CD4-positive, alpha-beta T cell treated with Interleukin-21 for 1 hour (primary cell): ENCODE results near the gene RPRD1B.
A peak's percentile ranks its signal among the peaks of the same experiment; 100 is the strongest.

ENCODE experiments used
- DNase-seq: peaks from one replicate; pipeline ENCODE4 v3.0.0-alpha.2; 2020

RPRD1B gene

DNA sequence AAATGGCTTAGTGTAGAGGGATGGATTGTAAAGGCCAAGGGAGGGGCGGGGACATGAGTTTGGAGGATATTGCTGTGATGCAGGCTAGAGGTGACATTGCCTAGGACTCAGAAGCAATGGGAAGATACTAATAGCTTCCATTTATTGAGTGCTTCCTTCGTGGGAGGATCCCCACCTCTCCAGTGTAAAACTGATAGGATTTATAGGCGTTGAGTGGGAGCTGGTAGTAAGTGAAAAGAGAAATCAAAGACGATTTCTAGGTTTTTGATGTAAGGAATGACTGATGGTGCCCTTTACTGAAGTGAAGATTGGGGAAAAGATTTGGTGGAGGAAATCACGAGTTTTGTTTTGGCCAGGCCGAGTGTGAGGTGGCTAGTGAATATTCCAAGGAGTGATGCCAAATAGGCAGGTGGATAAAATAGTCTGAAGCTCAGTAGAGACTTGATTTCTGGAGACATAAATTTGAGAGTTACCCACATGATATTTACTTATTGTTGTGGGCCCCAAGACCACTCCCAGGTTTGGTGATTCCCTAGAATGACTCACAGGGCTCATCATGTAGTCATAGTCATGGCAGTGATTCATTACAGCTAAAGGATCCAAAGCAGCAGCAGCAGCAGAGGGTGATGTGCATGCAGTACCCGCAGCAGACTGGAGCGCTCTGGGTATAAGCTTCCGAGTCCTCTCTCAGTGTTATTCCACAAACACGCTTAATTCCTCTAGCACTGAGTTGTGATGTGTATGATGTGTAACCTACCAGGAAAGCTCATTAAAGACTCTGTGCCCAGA, 10.2 kb downstream of the RPRD1B start:
- no peak for DNase-seq

GRCh38 chr20:38044685-38045084, 11.1 kb downstream of the RPRD1B start:
- DNase-seq = no peak

DNA sequence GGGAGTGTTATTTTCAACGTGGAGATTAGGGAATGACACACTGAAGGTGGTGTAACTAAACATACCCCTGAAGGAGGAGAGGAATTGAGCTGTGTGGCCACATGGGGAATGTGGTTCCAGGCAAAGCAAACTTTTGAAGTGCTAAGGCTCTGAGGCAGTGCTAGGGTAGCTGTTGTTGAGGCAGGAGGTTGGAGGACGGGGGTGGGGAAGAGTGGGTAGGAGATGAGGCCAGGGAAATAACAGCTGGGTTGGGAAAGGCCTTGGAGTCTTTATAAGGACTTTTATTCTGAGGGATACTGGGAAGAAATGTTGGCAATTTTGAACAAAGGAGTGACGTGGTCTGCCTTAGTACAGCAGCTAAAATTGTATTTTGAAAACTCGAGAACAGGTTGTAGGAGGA, 13.0 kb downstream of the RPRD1B start:
- no peak for DNase-seq

GRCh38 chr20:38049800-38050199, 16.3 kb downstream of the RPRD1B start:
- no peak for DNase-seq

DNA sequence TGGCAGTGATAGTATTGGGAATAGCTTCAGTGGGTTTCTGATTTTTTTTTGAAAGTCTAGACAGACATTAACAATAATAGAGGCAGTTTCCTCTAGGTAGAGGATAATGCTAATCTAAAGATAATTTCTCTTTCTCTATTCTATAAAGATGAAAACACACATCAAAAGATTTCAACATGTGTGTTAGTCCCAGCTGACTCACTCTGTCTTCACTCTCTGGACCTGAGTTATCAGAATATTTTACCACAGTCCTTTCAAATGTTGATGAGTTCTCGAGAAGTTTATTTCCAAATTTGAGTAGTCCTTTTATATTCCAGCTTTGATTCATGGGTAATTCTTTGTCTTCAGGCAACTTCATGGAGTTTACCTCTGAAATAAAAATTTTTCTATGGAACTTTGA, 17.1 kb downstream of the RPRD1B start:
- DNase-seq = no peak

DNA sequence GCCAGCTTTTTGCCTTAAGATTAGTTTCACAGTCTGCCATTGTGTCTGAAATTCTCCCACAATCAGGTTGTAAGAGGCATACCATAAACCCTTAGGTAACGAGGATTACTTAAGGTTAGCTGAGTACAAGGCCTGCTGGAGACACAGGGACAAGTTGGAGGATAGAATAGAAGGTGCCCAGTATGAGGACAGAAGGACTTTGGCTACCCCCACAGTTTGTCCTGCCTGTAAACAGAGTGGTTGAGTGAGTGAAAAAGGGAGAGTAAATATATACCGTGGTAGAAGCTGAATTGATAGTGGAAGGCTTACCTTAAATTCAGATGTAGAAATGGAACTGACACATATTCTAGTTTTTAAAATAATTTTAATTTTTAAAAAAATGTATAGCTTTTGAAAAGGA, 19.3 kb downstream of the RPRD1B start:
- DNase-seq = no peak

GRCh38 chr20:38054647-38055046, 21.1 kb downstream of the RPRD1B start:
- DNase-seq = no peak

GRCh38 chr20:38055294-38055693, 21.7 kb downstream of the RPRD1B start:
- no peak for DNase-seq

DNA sequence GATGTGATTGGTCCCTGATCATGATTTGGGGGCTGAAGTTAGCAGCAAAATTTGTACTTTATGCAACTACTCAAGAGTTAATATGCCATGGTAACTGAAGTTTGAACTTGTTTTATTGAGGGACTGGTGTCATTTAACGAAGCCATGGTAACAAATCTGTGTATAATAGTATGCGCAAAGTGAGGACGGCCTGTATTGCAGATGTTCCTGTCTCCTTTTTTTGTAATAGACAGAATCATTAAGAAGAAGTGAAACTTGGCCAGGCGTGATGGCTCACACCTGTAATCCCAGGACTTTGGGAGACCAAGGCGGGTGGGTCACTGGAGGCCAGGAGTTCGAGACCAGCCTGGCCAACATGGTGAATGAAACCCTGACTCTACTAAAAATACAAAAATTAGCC, 22.3 kb downstream of the RPRD1B start:
- DNase-seq = no peak

GRCh38 chr20:38057351-38057972, 23.9 kb downstream of the RPRD1B start:
- peak; percentile 75 for DNase-seq

GRCh38 chr20:38059832-38060231, 26.3 kb downstream of the RPRD1B start:
- DNase-seq = no peak

DNA sequence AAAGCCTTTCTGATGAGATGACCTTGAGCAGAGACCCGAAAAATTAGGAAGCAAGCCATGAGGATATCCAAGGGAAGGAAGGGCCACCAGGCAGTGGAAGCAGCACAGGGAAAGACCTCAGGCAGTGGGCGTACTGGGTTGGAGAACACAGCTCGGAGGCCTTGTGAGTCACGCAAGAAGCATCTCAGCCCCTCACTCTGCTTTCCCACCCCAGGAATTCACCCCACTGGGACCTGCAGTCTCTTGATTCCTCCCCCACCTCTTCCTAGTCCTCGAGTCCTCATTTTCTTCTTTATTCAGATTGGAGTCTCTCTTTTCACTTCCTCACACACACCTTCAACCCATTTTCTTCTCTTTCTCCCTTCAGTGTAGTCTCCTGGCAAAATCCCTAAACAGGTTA, 27.0 kb downstream of the RPRD1B start:
- DNase-seq = no peak

DNA sequence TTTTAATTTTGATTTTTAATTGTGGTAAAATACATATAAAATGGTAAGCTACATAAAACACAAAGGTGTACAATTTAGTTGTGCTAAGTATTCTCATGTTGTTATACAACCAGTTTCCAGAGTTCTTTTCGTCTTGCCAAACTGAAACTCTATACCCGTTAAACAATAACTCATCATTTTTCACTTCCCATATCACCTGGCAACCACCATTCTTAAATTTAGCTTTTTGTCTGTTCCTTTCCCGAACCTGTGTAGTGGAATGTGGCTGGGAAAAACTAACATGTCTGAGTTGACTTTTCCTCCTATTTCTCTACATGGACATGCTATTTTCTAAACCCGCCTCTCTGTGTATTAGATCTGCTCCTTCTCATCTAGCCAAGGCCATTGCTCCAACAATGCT, 27.6 kb downstream of the RPRD1B start:
- DNase-seq = no peak

GRCh38 chr20:38062890-38063289, 29.3 kb downstream of the RPRD1B start:
- no peak for DNase-seq

DNA sequence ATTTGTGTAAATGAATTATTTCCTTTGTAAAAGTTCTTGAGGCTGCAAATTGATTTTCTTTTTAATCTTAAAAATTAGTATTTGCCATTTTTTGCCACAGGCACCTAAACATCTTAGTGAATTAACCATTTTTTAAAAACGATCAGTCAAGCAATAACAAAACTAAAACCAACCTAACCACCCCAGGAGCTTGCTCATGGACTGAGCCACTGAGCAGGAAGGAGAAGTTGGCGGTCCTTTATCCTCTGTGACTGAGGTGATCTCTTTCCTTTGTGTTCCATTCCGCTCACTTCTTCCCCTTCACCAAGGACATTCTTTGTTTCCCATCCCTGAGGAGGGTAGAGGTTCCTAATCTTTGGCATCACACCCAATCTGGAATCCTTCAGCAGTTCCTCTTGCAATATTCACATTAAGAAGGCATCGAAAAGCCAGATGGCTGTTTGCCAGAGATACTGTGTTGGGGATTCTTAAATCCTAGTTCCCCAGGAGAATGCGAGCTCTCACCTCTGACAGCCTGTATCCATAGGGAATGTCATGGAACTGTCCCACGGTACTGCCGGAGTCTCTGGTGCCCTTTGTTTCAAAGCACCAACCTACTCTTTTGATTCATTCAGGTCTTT, 30.5 kb downstream of the RPRD1B start:
- no peak for DNase-seq

DNA sequence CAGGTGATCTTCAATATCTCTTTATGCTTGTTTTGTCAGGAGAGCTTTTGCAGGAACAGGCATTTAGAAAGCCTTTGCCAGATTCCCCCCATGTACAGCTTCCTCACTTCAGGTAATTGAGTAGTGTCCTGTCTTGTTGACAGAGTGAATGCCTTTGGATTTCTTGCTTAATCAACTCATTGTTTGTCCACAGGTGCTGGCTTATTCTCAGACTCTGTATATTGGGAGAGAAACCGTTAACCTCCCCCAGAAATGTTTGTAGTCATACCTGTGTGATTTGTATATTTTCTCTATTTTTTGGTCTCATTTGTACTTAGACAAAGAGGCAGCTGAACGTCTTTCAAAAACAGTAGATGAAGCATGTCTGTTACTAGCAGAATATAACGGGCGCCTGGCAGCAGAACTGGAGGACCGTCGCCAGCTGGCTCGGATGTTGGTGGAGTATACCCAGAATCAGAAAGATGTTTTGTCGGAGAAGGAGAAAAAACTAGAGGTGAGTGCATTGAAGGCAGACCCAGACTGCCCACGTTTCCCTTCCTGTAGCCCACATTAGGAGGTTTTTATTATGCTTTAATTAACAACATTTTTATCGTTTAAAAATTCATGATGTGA, 32.3 kb downstream of the RPRD1B start:
- no peak for DNase-seq

GRCh38 chr20:38066969-38067716, 33.6 kb downstream of the RPRD1B start:
- DNase-seq = no peak

DNA sequence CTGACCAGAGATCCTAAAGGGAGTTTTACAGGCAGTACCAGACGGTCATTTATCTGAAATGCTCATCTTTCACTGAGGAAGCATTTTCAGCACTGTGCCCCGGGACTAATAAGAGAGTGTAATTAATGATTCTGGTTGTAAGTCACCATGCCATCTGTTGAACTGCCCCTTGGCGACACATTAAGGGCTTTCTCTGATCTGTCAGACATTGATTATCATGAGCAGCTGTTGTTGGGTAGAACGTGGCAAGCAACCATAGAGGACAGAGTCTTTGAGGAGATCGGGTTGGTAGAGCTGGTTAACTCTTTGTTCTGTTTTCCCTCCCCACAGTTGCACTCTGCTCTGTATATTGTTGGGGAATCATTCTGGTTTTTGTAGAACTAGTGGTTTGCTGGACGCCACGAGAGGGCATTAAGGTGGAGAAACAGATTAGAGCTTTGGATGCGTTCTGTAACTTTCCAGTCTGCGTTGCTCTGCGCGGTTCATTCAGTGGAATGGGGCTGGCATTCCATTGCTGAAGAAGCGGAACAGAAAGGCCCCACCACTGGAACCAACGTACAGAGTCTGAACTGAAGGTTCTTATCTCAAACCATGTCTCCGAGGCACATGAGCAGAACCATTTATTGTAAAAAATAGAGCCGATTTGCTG, 34.3 kb downstream of the RPRD1B start:
- no peak for DNase-seq

DNA sequence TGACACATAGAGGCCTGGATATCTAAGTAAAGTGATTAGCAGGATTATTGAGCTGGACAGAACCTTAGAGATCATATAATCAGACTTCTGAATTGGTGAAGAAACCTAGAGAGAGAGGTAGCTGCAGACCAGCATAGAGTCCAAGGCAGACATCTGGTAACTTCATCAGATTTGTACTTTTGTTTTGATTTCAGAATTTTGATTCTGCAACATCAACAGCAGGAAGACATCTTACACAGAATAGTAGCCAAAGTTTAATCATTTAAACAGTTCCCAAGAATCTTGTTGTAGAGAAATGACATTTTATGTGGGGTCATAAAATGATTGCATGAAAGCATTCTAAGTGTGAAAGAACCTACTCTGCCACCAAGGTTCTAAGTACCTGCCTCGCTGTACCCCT, 39.4 kb downstream of the RPRD1B start:
- DNase-seq = no peak

- peak; percentile 51 for DNase-seq
Measured at GRCh38 chr20:38073307-38074071, 39.9 kb downstream of the RPRD1B start.

GRCh38 chr20:38075161-38075998, 41.8 kb downstream of the RPRD1B start:
- no peak for DNase-seq
